HG02642 (cell line): ENCODE measurements around the gene EDN2.

Experiments used
- ATAC-seq: cut with Tn5 transposase; IDR thresholded peaks from one replicate; pipeline ENCODE4 v1.9.1; 2021; ENCODE audit warnings: mild to moderate bottlenecking; ENCODE audit not compliant: unreplicated experiment, poor library complexity

The EDN2 gene

DNA sequence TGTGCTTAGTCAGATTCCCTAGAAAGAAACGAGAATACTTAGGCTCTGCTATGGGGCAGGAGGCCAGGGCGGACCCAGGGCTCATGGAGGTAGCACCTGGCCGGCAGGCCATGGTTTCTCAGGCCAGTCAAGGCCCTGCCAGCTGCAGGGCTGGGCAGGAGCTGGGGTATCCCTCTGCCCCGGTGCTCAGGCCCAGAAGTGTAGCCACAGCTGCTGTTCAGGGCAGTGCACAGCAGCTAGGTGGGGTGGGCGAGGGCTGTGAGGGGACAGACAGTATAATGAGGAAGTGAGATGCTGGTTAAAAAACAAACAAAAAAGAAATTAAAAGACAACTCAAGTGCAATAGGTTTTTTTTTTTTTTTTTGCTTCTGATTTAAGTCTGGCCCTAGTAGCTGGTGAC, 34.0 kb upstream of the EDN2 start:
- no peak for ATAC-seq

GRCh38 chr1:41517062-41517438, 32.6 kb upstream of the EDN2 start:
- no peak for ATAC-seq

DNA sequence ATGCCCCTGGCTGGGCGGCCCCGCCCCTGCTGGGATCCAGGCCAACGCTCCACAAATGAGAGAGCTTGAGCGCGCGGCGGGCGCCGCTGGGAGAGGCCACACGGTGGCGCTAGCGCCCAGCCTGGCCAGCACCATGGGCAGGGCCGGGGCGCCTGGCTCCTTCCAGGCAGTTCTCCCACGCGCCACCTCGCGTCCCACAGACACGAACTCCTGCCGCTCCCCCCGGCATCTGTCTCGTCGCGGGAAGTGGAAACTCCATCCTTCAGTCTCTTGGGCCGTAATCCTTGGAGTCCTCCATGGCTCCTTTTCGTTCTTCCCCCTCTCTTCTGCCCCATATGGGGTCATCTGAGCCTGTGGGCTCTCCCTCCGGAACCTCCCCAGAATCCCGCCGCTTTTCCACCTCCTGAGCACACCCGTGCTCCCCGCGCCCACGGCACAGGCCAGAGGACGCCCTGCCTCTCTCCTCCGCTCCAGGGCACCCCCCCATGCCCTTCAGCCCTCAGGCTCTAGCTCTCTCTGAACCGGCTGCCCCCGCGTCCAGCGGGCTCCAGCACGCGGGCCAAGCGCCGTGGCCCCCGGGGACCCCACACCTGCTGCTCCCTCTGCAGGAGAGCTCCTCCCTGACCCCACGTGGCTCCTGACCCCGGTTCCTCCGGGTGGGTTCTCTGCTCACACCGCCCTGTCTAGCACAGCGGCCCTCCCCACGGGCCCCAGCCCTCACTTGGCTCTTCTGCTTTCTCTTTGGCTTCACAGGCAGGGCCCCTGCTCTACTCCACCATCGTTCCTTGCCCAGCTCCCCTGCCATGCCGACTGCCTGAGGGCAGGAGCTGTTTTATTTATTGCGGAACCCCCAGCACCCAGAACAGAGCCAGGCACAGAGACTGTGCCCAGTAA, 31.9 kb upstream of the EDN2 start:
- peak; percentile 57 for ATAC-seq

DNA sequence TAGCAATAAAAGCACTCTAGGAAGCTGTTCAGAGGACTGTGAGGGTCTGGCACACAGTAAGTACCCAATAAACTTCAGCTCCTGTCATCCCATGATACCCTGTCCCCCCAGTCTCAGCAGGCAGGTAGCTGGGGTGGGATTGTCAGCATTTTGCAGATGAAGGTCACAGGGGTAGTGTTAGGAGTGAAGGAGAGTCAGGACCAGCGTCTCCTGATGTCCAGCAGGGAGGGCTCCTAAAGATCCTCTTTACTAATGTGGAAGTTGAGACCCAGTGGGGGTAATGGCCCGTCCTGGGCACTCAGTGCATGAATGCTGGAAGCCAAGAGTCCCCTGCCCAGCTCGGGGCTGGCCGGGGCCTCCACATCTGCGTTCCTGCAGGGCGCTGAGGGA, 31.3 kb upstream of the EDN2 start:
- no peak for ATAC-seq

DNA sequence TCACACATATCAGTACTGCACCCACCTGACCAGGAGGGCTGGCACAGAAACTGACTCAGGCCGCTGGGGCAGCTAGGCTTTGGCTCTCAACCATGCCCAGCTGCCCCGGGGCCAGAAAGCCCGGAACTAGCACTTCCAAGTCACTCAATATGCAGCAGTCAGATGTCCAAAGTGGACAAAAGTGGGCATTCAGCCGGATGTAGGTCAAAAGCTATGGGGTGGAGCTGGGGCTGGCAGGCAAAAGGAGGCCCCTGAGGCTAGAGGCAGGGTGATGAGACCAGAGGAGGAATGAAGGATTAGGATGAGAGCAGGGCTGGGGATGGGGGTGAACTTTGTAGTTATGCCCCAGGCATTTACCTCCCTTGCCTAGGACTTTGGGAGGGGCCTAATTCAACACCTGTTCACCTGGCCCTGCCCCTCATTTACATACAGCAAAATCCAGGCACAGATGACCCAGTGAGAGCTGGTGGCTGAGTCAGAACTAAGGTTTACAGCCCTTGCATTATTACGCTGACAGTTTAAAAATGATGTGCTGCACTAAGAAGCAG, 30.7 kb upstream of the EDN2 start:
- no peak for ATAC-seq

- ATAC-seq = no peak
Observed at GRCh38 chr1:41514381-41514780, 29.9 kb upstream of the EDN2 start.

GRCh38 chr1:41513383-41513735, 28.9 kb upstream of the EDN2 start:
- no peak for ATAC-seq

DNA sequence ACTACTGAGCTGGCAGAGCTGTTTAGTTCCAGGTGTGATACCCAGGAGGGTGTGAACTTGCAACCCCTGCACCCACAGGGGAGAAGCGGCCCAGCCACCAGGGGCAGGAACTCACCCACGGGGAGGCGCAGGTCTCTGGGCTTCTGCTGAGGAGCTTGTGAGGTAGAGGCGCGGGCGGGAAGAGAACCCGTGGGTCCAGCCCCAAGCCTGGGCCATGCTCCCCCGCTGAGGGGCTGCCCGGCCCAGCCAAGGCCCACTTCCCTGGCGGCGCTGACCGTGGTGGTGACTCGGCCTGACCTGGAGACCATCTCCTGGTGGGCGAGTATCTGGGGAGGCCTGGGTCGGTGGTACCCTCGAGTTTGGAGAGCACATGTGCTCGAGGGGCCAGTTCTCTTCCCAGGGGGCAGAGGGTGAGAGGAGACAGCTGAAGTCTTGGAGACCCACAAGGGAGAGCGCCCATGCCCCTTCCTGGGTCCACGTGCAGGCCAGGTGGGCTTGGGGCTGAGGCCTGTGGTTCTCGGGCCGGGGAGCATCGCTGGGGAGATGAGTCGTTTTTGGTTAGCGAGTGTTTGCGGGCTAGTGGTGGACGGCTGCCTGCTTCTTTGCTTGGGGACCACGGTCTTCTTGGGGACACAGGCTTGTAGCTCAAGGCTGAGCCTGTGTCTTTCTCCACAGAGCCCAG, 28.4 kb upstream of the EDN2 start:
- ATAC-seq = no peak

GRCh38 chr1:41511239-41511540, 26.7 kb upstream of the EDN2 start:
- no peak for ATAC-seq

DNA sequence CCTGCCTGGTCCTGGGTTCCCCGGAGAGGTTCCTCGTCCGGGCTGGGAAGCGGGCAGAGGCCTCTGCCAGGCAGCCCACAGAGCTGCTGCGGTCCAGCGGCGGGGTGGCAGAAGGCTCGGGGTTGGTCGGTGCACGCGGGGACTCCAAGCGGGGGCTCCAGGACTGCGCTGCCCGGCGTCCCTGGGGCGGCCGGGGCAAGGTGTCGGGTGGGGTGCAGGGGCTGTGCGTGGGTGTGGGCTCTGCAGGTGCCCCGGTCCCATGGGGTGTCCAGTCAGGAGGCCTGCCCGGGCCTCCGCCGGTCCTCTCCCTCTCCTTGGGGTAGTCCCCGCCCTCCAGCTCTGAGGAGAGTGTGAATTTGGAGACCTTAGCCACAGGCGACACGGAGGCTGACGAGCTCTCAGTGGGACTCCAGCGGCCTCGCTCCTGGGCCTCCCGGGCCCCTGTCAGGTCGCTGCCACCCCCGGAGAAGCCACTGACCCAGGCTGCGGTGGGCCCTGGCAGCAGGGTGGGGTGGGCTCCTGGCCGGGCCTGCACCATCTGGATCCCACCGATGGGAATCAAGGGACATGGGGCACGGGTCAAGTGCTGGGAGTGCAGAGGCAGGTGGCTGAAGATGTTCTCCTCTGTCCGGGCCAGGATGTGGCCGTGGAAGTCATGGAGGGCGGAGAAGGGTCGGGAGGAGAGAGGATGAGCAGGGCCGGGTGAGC, 26.2 kb upstream of the EDN2 start:
- ATAC-seq = no peak

GRCh38 chr1:41509270-41509671, 24.8 kb upstream of the EDN2 start:
- ATAC-seq = no peak

GRCh38 chr1:41508290-41508689, 23.8 kb upstream of the EDN2 start:
- no peak for ATAC-seq

DNA sequence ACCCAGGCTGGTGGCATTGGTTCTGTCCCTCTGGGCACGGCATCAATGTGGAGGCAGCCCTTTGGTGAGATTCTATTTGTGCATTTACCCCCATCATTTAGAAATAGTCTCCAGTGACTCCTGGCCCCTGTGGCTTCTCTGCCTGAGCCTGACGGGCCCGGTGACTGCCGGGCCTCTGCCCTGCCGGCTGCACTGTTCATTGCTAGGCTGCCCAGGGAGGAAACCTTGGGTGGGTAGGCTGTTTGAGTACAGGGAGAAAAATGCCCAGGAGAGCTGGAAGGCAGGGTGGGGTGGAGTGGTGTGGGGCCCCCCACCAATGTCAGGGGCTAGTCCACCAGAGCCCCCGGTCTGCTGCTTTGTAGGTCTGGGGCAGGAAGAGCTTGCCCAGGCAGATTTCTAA, 23.4 kb upstream of the EDN2 start:
- ATAC-seq = no peak

DNA sequence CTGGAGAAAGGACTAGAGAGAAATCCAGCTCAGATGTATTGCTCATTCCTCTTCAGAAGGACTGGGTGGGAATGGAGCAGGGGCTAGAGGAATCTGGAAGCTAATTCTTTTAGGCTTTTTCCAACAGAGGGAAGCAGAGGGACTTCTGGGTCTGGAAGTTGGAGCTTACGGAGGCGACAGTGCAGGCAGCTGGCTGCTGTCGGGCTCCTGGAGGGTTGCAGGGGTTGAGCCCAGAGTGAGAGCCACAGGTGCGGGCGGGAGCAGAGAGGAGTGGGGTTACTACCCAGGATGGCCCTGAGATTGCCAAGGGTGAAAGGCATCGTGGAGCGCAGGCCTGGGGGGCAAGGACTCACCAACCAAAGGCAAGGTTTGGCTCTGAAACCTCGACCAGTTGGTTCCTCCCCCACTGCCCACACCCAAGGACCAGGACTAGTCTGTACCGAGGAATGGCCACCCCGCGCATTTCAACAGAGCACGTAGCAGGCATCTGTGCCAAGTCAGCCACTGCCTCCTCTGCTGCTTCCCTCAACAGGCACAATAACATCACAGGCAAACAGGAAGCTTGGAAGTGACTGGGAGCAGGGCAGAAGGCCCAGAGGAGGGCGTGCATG, 22.7 kb upstream of the EDN2 start:
- ATAC-seq = no peak

DNA sequence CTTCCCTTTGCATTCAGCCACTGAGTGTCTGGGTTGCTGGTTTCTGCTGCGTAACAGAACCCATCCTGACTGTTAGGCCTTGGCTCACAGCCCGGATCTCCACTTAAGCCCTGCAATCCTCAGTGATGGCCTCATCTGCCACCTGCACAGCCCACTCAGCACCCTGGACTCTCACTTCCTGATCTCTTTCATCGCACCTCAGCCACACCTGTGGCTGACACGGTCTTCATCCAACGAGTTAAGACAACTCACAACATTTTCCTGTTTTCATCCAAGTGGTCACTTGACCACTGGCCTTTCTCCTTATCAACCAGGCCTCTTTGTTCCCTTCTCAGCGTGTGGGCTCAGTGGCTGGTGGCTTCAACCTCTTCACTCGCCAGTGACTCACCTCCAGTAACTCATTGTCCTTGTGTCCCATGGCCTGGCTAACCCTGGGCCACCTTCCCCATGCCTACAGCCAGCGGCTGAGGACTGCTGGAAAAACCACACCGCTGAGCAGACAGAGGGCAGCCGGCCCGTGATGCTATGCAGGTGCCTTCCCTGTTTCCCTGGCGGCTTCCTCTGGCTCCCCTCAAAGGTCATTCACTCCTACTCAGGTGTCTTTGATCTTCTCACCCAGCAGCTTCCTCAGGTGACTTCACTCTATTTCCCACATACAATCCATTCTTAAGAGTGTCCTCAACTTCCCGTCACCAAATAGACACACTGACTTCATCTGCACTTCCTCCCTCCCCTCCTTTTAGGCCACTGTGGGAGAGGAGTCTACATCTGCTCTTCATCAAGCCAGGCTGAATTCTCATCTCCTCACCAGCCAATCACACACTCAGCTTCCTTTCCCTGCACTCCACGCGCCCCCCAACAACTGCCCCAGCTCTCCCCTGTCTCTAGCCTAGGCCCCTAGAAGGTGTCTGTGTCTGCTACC, 19.9 kb upstream of the EDN2 start:
- no peak for ATAC-seq

DNA sequence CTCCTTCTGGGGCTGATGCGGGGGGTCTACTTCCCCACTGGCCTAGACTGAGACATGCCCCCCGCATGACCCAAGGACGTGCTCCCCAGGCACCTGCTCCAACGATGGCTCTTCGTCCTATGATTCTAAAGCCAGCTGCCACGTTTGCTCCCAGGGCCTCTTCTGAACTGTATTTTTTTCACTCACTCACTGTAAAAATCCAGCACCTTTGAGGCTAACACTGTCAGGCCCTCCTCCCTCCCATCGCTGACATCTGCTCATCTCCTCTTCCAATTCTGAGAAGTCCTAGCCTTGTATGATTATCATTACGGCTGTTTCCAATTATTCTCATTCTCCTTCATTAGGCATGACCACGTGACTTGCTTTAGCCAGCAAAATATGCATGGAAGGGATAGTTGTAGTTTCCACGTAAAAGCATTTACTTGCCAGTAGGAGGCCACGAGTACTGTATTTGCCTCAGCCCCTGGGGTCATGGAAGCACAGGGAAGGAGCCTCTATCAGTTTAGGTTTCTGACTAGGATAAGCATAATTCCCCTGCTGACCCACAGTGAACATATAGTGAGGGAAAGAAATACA, 19.1 kb upstream of the EDN2 start:
- ATAC-seq = no peak

GRCh38 chr1:41502912-41503311, 18.4 kb upstream of the EDN2 start:
- no peak for ATAC-seq

- no peak for ATAC-seq
Observed at GRCh38 chr1:41501581-41501980, 17.1 kb upstream of the EDN2 start.

- no peak for ATAC-seq
Observed at GRCh38 chr1:41500781-41501518, 16.5 kb upstream of the EDN2 start.
